Measurements from ENCODE around the gene PACSIN2.

DNA sequence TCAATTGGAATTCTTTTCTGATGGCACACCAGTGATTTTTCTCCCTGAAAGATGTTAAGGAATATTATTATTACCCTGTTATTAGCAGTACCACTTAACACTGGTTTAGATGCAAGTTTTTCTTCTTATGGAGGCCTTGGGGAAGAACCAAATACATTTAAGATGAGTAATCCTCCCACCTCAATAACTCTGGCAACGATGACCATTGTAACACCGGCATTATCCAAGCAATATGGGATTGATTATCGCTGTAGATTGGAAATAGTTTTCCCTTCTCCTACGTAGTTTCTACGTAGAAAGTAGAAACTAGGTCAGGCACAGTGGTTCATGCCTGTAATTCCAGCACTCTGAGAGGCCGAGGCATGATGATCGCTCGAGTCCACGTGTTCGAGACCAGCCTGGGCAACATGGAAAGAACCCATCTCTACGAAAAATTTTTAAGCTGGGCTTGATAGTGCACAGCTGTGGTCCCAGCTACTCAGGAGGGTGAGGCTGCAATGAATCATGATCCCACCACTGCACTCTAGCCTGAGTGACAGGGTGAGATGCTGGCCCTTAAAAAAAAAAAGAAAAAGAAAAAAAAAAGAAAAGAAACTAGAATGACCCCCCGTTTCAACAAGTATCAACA lies 45.5 kb downstream of the PACSIN2 start:
- TF ChIP-seq, protein P1, sequence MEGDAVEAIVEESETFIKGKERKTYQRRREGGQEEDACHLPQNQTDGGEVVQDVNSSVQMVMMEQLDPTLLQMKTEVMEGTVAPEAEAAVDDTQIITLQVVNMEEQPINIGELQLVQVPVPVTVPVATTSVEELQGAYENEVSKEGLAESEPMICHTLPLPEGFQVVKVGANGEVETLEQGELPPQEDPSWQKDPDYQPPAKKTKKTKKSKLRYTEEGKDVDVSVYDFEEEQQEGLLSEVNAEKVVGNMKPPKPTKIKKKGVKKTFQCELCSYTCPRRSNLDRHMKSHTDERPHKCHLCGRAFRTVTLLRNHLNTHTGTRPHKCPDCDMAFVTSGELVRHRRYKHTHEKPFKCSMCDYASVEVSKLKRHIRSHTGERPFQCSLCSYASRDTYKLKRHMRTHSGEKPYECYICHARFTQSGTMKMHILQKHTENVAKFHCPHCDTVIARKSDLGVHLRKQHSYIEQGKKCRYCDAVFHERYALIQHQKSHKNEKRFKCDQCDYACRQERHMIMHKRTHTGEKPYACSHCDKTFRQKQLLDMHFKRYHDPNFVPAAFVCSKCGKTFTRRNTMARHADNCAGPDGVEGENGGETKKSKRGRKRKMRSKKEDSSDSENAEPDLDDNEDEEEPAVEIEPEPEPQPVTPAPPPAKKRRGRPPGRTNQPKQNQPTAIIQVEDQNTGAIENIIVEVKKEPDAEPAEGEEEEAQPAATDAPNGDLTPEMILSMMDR (IDR thresholded peaks at IDR 0.05; ENCODE audit: insufficient read depth, low read depth, low read length), result no peak
- TF ChIP-seq EZH2 (IDR thresholded peaks at IDR 0.05; ENCODE audit: insufficient read depth, low read length), result no peak

Data from astrocyte (in vitro differentiated cells and primary cell).